Middle frontal gyrus (tissue), 1 donor: ENCODE results near the gene TENM4.

Experiments used
- DNase-seq: peaks from one replicate; pipeline ENCODE4 v3.0.0-alpha.2; 2015; ENCODE audit warnings: low spot score; ENCODE audit errors: extremely low spot score

Gene TENM4

DNA sequence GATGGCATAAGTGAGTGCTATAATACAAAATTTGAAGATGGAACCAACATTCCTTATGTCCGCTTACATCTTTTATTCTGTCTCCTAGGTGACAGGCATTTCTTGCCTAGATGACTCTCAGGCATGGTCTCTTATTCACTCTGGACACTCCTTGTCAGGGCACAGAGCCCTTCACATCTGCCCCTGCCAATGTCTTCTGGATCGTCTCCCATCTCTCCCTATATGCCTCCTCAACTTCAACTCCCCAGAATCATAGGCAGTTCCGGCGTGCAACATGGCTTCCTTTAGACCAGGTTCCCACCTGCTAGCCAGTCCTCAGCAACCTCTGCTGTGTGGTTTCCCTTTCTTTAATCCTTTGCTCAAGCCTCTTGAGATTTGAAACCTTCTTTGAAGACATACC, 300.9 kb downstream of the TENM4 start:
- DNase-seq, result no peak

- DNase-seq, result no peak
Measured at GRCh38 chr11:79129702-79130101, 311.1 kb downstream of the TENM4 start.

DNA sequence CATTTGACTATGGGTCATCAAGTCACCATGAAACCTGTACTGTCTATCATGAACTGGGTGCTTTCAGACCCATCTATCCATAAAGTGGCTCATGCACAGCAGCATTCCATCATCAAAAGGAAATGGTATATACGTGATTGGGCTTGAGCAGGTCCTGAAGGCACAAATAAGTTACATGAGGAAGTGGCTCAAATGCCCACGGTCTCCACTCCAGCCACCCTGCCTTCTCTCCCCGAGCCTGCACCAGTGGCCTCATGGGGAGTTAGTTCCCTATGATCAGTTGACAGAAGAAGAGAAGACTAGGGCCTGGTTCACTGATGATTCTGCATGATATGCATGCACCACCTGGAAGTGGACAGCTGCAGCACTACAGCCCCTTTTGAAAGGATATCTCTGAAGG, 312.5 kb downstream of the TENM4 start:
- DNase-seq, result no peak

GRCh38 chr11:79122759-79123158, 318.1 kb downstream of the TENM4 start:
- DNase-seq, result no peak

GRCh38 chr11:79121351-79121750, 319.5 kb downstream of the TENM4 start:
- DNase-seq, result no peak

DNA sequence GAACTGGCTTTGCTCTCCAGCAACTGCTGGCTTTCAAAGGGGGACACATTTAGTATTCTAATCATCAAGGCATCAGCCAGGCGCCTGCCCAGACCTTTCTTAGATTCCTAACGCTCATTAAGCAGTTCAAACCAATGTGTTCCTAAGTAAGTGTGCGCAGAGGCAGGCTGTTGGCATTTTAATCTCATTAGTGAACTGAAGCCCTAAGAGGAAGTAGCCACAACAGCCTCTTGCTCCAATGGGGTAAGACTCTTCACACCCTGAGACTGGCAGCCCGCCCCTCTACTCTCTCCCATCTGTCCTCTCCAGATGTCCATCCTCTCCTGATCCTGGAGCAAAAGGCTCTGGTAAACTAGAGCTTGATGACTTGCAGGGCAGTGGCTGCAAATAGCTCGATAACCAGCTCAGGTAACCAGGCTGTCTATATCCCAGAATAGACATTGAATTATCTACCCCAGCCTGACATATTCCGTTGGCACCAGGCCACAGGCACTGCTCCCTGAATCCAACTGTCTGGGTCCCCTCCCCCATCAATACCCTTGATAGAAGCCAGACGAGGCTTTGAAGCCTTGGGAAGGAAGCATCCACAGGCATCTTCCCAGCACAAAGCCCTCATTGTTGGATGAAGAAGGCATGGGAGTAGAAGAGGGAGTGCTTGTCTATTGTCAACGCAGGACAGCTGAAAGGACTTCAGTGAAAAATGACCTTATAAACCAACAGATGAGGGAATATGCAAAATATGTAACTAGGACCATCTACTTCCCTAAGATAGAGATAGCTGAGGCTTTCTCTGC, 321.1 kb downstream of the TENM4 start:
- no peak for DNase-seq

DNA sequence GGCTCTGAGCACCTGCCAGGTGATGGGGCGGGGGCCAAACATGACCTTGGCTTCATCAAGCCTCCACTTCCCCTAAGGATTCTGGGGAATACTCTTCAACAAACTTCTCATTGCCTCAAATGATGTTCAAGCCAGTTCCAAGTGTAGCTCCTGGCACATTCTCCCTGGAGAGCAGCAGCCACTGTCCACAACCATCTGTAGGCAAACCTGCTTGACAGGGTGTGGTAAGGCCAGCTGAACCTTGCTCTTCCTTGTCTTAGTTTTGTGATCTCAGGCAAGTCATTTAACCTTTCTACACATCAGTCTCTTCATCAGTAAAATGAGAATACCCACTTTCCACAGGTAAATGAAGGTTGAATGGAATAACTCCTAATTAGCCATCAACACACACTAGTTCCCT, 323.3 kb downstream of the TENM4 start:
- no peak for DNase-seq

DNA sequence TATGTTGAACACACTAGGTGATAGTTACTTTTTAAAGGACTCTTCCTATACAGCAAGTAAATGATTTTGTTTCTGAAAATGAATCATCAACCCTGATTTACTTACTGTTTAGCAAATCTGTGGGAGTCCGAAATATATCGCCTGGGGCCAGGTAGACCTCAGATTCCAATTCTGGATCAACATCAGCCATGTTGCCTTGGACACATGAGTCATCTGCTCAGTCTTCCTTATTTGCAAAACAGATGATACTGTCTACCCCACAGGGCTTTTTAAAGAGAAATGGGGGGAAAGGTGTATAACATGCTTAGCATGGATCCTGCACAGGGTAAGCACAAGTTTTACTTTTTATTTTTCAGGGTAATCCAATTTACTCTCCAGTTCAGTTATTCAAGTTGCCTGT, 324.2 kb downstream of the TENM4 start:
- DNase-seq, result no peak

DNA sequence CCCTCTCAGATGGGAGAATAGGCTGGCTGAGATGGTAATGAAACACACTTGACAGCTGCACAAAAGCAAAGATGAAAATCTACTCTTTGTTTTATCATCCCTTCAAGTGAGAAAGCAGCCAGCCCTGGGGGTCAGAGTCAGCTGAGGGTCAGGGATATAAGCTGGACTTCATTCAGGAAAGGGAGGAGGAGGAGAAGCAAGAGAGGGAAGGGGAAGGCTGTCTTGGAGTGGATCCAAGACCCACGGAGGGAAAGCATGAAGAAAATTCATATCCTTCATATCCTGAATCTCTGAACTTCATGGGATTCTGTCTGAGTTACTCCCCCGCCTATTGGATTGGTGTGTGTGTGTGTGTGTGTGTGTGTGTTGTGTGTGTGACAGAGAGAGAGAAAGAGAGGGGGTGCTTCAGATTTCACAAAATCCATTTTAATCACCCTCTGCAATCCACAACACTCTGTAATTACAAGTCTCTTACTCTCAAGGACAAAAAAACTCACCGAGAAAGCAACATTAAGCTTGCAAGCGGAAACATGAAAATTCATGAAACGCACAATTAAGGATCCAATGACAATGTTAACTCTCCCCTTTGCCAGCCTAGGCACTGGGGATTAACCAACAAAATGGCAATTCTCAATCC, 327.7 kb downstream of the TENM4 start:
- DNase-seq, result no peak

- DNase-seq, result no peak
Measured at GRCh38 chr11:79110796-79111195, 330.0 kb downstream of the TENM4 start.

DNA sequence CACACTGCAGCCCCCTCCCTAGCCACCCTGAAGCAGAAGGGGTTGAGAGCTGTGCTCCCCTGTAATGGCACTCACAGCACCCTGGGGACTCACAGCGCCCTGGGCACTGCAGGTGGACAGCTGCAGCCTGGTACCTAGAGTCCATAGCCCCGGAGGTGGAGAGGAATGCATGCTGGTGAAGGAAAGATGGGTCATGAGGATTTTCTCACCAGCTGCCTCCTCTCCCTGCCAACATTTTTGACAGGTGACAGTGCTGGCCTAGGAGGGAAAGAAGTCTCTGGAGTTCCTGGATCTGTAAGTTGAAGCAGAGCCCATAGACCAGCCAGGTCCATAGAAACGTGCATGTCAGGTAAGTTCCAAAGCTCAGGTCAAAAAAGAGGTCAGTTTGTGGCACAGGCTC, 330.5 kb downstream of the TENM4 start:
- no peak for DNase-seq

DNA sequence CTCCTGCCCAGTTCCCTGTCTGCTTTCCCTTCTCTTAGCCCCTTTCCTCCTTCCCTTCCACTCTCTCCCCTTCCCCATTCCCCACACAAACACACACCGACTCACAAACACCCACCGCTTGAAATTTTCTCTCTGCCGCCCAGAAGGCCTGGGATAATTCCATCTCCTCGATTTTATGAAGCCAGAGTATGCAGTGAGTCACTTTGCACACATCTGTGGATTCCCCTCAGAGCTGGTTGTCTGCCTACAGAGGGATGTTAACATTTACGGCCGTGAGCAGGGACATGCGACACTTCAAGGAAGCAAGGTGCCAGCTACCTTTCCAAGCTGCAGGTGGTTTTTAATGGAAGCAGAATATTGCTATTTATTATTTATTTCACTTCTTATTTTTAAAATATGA, 332.0 kb downstream of the TENM4 start:
- no peak for DNase-seq

GRCh38 chr11:79102840-79103239, 338.0 kb downstream of the TENM4 start:
- no peak for DNase-seq

GRCh38 chr11:79101656-79102055, 339.2 kb downstream of the TENM4 start:
- DNase-seq, result no peak

DNA sequence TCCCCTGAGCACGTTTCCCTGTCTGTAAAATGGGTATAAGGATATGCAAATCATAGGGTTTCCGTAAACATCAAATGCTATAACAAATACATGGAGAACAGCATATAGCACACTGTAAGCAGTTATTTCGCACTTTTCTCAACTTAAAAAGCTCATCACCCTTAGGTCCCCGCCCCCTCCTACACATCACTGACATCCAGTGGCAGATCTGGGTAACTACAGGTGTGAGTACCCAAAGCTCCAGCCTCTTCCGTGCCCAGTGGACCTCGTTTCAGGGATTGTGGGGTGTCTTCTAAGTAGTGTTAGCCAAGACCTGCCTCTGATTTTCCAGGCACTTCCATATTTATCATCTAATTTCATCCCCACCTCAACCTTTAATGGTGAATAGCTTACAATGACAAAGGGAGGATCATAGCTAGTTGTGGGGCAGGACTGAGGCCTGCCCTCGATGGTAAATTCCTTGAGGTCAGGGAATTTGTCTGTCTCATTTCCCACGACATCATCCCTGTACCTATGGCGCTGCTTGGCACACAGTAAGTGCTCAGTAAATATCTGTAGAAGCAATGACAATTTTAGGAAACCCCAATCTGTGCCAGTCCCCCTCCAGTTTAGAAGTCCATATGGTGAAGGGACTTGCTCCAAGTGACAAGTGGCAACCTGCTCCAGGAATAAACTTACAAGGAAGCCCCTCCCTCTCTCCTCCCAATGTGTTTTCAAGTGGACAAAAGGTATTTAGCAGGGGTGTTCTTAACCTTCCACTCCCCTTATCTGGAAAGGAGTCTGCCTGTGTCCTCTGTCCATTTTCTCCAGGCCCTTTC, 340.5 kb downstream of the TENM4 start:
- DNase-seq, result no peak

- no peak for DNase-seq
Measured at GRCh38 chr11:79098146-79098545, 342.7 kb downstream of the TENM4 start.

- DNase-seq, result no peak
Measured at GRCh38 chr11:79097246-79097875, 343.5 kb downstream of the TENM4 start.

- no peak for DNase-seq
Measured at GRCh38 chr11:79095424-79095823, 345.4 kb downstream of the TENM4 start.

DNA sequence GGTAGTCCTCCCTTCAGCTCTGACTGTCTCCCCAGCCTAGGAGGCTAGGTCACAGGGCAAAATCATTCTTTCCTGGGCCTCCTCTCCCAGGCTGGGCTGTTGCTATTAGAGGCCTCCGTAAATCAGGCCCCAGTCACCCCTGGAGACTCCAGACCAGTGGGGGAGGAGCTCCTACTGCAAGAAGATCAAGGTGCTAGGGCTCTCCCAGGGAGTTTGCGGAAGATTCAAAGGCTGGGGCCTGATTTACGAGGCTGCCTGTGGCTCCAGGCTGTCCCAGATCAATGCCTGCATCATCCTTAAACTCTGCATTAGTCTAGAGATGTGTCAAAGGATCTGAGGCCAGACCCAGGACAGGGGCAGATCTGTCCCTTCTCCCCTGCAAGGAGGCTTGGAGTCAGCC, 346.2 kb downstream of the TENM4 start:
- no peak for DNase-seq

GRCh38 chr11:79092791-79093353, 348.0 kb downstream of the TENM4 start:
- no peak for DNase-seq

DNA sequence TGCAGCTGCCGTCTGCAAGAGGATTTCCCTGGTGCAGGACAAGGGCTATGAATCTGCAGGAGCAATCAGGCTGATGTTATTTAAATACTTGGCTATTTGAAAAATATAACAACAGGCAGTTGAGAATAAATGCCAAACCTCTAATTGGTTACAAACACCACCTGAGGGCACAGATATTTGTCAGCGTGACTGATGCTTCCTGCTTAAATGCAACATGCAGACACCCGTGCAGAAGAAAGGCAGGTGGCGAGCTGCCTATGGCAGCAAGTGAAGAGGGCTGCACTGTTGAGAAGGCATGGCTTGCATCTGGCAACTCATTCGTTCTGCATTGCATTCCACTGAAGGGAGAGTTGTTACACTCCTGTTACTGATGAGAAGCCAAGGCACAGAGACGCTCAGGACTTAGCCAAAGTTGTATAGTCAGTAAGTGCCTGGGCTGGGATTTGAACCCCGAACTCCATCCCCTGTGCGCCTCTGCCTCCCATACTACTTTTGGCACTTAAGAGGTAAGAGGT, 350.6 kb downstream of the TENM4 start:
- no peak for DNase-seq
